Measurements from ENCODE around the gene TMEM106C. TPM values are rescaled to one million over a fixed set of nuclear protein-coding genes. Genes with fewer than 3 reads are reported as not detected.

TMEM106C gene
- total RNA-seq, result 45.4 TPM

DNA sequence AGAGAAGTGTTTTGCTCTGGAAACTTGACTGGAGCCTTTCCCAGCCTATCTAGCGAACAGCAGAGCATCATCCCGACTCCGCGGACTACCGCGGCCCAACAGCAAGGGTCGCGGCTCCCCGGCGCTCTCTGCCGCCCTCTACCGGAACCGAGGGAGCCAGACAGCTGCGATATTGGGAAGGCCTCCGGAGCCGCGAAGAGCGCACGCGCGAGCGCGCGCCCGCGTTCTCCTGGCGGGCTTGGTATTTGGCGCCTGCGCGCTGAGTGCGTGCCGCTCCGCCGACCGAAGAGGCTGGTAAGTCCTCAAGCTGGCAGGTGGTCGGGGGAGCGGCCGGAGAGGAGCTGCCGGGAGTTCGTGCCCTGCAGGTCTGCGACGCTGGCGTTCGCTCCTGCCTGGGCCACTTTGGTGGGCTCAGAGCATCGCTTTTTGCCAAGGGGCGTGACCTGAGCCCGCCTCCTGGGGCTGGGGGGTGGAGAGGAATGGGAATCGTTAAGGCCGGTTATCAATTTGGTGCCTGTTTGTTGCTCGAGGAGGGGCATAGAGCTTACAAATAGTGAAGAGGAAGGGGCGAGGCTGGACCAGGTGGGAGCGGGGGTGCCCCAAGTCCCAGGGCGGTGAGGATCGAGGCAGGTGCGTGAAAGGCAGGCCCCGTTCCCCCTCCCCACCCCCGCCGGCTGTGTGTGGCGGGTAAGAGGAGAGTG is at the start of gene TMEM106C:
TSS of gene TMEM106C (plus strand) at position 257 of the 701 bp plus-strand sequence. CDS start 641 bp downstream, outside the sequence.
- ATAC-seq, result peak; percentile 98

- ATAC-seq, result no peak
Measured at GRCh38 chr12:47920913-47921312, 42.5 kb upstream of the TMEM106C start.

- no peak for ATAC-seq
Measured at GRCh38 chr12:47921907-47922306, 41.5 kb upstream of the TMEM106C start.

DNA sequence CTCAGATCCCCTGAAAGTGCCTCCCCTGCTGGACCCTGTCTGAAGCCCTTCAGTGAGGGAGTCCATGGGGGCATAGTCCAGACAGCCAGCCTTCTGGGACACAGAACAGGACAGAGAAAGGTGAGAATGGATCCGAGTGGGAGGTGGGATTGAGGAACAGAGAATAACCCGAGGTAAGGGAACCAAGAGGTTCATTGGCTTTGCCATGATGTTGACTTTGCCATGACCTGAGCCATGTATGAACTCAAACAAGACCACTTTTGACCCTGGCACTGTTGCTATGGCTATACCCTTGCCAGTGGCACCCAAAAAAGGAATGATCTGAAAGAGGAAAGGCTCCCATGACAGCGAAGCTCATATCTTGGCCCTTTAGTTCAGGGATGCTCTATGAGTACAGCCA is 36.0 kb upstream of the TMEM106C start:
- no peak for ATAC-seq

- no peak for ATAC-seq
Measured at GRCh38 chr12:47930634-47931033, 32.8 kb upstream of the TMEM106C start.

GRCh38 chr12:47931187-47931586 is 32.2 kb upstream of the TMEM106C start:
- no peak for ATAC-seq

- ATAC-seq, result no peak
Measured at GRCh38 chr12:47935184-47935583, 28.2 kb upstream of the TMEM106C start.

GRCh38 chr12:47938093-47938492 is 25.3 kb upstream of the TMEM106C start:
- ATAC-seq, result no peak

- ATAC-seq, result no peak
Measured at GRCh38 chr12:47938594-47938993, 24.8 kb upstream of the TMEM106C start.

DNA sequence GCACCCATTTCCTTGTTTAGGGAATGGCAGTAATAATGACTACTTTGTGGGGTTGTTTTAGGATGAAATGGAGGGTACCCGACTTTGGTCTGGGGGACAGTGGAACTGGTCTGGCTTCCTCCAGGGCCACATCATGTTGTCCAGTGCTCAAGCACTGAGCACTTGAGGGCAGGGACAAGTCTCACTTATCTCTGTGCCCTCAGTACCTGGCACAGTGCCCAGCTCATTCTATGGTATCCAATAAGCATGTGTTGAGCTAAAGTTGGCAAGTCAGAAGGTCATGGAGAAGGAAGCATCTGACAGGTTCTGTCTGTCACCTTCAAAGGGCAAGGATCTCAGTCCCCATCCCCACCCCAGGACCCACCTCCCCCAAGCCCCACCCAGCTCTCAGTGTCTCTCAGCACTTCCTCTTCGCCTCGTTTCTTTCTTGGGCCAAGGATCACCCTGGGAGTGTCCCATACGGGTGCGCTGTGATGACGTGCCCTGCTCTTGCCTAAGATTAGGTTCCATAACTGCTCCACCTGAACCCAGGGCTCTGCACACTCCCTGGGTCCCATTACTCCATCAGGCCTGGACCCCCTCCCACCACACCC is 24.3 kb upstream of the TMEM106C start:
- ATAC-seq, result peak; percentile 11

DNA sequence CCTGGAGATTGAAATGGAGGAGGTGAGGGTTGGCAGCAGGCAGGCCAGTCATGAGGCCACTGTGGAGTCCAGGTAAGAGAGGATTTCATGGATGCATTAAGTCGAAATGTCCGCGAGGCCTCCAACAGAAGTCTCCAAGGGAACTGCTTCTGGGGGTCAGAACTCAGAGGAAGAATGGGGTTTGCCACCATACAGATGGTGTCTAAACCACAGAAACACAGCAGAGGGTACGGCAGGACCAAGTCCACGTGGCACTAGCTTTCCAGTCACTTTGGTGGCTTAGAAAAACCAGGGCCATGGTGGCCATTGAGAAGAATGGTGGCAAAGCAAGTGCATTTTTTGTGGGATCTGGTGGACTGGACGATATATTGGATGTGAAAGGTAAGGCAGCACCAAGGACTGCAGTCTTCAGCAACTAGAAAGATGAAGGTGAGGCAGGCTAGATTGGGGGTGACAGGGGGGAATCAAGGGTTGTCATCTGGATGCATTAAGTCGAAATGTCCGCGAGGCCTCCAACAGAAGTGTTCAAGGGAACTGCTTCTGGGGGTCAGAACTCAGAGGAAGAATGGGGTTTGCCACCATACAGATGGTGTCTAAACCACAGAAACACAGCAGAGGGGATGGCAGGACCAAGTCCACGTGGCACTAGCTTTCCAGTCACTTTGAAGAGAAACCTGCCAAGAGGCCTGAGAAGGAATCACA is 22.5 kb upstream of the TMEM106C start:
- ATAC-seq, result no peak

GRCh38 chr12:47941475-47941780 is 22.0 kb upstream of the TMEM106C start:
- ATAC-seq, result no peak

- no peak for ATAC-seq
Measured at GRCh38 chr12:47941871-47942613, 21.4 kb upstream of the TMEM106C start.

- peak; percentile 6 for ATAC-seq
Measured at GRCh38 chr12:47942614-47943225, 20.7 kb upstream of the TMEM106C start.

GRCh38 chr12:47943623-47944340 is 19.6 kb upstream of the TMEM106C start:
- peak; percentile 35 for ATAC-seq

GRCh38 chr12:47944685-47945340 is 18.6 kb upstream of the TMEM106C start:
- ATAC-seq, result no peak

- no peak for ATAC-seq
Measured at GRCh38 chr12:47945341-47945728, 18.1 kb upstream of the TMEM106C start.

DNA sequence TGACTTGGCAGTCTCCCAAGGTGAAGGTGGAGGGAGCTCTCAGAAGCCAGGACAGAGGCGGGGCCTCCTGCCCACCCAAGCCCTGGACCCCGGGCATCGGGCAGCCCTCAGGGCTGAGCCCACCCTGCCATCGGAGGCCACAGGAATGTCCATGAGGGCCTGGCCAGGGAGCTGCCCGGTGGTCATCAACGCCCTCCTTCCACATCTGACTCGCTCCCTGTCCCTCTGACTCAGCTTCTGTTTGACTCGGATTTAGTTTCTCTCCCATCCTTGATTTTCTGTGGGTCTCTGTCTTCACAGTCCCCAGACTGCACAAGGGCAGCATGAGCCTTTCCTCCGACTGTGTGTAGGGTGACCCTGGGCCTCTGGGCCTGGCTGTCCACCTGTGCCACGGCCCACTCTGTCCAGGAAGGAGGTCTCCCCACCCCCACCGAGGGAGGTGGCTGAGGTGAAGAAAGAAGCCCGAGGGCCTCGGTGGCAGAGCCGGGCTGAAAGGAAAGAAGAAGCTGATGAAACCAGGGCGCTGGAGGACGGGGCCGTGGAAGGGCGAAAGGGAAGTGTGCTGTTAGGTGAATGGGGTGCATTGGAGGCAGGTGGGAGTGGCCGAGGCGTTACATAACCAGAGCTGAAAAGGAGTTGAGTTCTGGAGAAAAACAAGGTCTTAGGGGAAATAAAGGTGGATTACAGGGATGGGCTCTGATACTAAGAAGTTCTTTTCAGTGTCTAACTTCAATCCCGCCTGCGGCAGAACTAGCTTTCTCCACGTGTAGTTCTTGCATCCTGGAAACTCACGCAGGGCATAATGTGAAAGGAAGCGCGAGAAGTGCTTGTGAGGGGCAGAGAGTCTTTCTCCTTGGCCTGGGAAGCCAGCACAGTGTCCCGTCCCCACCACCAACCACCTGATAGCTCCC is 16.7 kb upstream of the TMEM106C start:
- no peak for ATAC-seq

GRCh38 chr12:47947341-47947740 is 16.1 kb upstream of the TMEM106C start:
- ATAC-seq, result no peak

Data from esophagus mucosa (tissue), 1 donor.